HG02981 (cell line): ENCODE measurements around the gene PEMT.
"Not testable (repeated sequence)": the region's sequence is repeated elsewhere in the genome, so short reads cannot be mapped to it uniquely, and the experiment has no call there.

ENCODE experiments used
- ATAC-seq: cut with Tn5 transposase; IDR thresholded peaks from one replicate; pipeline ENCODE4 v1.9.1; 2021; ENCODE audit warnings: mild to moderate bottlenecking, moderate library complexity; ENCODE audit not compliant: unreplicated experiment

The PEMT gene

GRCh38 chr17:17465878-17466277 lies 125.6 kb downstream of the PEMT start:
- ATAC-seq, result not testable (repeated sequence)

GRCh38 chr17:17463821-17464220 lies 127.7 kb downstream of the PEMT start:
- no peak for ATAC-seq

- no peak for ATAC-seq
These were observed 129.3 kb downstream of the PEMT start for GRCh38 chr17:17462048-17462824.

GRCh38 chr17:17460038-17460437 lies 131.5 kb downstream of the PEMT start:
- no peak for ATAC-seq

GRCh38 chr17:17457680-17458079 lies 133.8 kb downstream of the PEMT start:
- ATAC-seq, result no peak

GRCh38 chr17:17456251-17456650 lies 135.3 kb downstream of the PEMT start:
- no peak for ATAC-seq
